GM18520 (cell line): Measurements from ENCODE around the gene LMTK2.

ENCODE experiments used
- ATAC-seq: cut with Tn5 transposase; IDR thresholded peaks from one replicate; pipeline ENCODE4 v1.9.1; 2021; ENCODE audit not compliant: unreplicated experiment

Gene LMTK2

GRCh38 chr7:98232263-98232585 lies 125.6 kb downstream of the LMTK2 start:
- ATAC-seq, result no peak

GRCh38 chr7:98232799-98233198 lies 126.1 kb downstream of the LMTK2 start:
- ATAC-seq, result no peak

GRCh38 chr7:98233219-98234070 lies 126.8 kb downstream of the LMTK2 start:
- no peak for ATAC-seq

- no peak for ATAC-seq
These were observed 127.9 kb downstream of the LMTK2 start for GRCh38 chr7:98234429-98235147.

DNA sequence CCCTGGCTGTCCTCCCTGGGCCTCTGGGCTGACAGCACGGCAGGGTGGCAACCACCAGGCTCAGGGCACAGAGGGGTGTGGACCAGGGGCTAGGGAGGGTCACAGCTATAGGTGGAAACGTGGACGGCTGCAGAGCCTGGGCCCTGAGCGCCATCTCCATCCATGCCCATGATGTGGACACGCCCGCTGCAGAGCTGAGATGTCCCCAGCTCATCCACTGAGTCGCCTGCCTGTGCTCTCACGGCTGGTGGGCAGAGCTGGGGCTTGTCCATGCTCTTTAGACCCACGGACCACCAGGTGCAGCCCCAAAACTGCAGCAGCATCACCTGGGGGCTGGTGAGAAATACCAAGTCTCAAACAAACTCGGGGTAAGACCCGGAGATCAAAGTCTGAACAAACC lies 129.2 kb downstream of the LMTK2 start:
- no peak for ATAC-seq

DNA sequence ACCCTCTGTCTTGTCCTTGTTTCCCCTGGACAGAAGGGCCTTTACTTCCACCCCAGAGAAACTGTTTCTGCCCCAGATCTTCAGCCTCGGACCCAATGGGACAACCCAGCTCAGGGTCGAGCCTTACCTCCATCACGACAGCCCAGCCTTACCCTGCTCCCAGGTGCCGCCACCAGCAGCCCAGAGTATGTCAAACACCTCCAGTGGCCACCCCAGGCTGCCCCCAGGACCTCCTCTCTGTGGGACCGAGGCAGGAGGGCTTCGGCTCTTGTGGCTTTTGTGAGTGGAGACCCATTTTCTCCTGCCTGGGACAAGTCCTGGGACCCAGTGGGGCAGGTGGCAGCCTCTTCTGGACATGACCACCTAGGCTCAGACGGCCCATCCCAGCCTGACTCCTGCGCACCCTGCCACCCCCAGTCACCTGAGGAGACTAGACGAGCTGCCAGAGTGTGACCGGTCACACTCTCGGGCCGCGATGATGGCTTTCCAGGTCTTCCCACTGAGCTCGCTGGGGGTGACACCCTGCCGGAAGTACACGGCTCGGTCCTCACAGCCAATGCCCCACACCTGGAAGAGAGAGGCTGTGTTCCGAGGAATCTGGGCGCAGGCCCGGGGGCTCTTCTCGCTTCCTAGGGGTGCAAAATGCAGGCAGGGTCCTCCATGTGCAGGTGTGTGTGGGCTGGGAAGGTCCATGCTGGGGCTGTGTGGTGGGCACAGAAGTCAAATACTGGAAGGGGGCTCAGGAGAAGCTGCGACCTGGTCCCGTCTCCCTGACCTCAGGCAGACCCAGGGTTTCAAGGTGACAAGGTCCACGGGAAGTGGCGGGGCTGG lies 129.9 kb downstream of the LMTK2 start:
- ATAC-seq, result no peak

- no peak for ATAC-seq
These were observed 131.4 kb downstream of the LMTK2 start for GRCh38 chr7:98238076-98238475.

GRCh38 chr7:98238976-98239375 lies 132.3 kb downstream of the LMTK2 start:
- no peak for ATAC-seq

DNA sequence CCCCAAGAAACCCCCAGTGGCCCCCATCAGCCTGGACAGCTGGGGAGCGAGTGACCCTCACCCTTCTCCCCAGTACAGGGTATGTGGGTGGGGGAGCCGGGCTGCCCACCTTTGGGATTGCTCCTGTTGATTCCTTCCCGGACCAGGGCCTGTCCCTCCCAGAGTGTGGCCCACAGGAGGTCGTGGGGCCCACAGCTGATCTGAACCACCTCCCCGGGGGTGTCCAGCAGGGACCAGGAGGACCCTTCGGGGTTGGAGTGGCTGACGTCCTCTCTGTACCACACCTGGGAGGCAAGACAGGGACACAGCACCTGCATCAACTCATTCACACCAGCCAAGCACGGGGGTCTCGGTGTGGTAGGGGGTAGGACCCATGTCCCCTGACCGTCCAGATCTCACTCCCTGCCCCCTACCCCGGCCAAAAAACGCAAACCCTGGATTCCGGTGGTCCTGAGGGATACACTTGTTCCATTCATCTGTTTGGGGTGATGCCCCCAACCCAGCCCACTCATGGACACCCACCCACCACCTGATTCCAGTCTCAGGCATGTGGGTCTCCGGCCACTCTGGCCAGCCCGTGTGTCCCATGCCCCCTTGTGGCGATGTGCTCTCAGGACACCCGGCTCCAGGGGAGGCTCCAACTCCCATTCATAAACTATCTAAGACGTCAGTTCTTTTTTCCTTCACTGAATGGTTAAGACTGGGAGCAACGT lies 134.5 kb downstream of the LMTK2 start:
- no peak for ATAC-seq

DNA sequence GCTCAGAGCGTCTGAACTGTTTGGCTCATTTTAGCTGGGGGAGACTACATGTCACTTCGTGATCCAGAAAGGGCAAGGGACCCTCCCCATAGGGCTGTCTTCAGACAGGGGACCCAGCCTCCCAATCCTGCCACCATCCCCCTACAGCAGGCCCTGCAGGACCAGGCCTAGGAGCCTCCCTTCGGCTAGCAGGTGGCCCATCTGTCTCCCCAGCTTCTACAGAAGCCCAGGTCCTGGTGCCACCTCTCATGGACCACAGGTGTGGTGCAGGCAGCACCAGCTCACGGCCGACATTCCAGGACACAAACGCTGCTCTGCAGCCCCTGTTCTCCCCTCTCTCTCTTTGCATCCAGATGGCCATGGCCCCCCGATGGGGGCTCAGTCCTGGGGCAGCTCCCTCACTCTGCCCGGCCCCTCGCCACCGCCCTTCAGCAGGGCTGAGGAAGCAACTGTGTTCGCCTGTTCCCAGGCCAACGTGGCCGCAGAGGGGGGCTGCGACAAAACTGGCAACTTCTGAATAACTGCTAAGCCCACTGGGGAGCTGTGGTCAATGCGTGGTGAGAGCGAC lies 135.1 kb downstream of the LMTK2 start:
- ATAC-seq, result no peak

DNA sequence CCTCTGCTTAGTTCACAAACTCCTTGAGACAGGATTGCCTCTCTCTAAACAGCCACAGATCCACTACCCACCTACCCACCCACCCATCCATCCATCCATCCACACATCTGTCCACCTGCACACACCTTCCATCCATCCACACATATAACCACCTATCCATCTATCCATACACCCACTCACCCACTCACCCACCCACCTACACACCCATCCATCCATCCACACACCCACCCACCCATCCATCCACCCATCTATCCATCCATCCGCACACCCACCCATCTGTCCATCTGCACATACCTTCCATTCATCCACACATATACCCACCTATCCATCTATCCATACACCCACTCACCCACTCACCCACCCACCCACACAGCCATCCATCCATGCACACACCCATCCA lies 135.7 kb downstream of the LMTK2 start:
- no peak for ATAC-seq

DNA sequence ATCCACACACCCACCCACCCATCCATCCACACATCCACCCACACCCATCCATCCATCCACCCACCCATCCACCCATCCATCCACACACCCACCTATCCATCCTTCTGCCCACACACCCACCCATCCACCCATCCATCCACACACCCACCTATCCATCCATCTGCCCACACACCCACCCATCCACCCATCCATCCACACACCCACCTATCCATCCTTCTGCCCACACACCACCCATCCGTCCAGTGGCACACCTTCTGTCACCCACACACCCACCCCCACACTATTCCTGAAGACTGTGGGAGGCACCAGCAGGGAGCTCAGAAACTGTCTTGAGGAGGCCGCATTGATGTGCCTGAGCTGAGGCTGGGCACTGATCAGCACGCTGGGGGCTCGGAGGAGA lies 136.3 kb downstream of the LMTK2 start:
- ATAC-seq, result no peak

GRCh38 chr7:98244871-98245270 lies 138.2 kb downstream of the LMTK2 start:
- ATAC-seq, result no peak

- no peak for ATAC-seq
These were observed 141.5 kb downstream of the LMTK2 start for GRCh38 chr7:98248156-98248555.

DNA sequence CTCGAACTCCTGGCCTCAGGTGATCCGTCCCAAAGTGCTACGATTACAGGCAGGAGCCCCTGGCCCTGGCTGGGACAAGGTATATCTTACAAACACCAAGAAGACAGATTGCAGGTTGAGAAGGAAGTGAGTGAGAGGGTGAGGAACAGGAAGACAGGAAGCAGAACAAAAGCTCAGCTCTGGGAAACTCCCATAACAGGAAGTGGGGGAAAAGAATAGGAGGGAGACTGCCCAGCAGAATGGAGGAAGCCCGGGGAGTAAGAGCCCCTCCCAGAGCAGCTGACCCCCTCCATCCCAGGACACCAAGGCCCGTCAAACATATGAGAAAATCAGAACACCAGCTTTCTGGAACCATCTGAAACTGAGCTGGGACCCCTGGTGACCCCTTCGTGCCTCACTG lies 142.4 kb downstream of the LMTK2 start:
- ATAC-seq, result no peak

GRCh38 chr7:98250789-98251188 lies 144.1 kb downstream of the LMTK2 start:
- no peak for ATAC-seq

DNA sequence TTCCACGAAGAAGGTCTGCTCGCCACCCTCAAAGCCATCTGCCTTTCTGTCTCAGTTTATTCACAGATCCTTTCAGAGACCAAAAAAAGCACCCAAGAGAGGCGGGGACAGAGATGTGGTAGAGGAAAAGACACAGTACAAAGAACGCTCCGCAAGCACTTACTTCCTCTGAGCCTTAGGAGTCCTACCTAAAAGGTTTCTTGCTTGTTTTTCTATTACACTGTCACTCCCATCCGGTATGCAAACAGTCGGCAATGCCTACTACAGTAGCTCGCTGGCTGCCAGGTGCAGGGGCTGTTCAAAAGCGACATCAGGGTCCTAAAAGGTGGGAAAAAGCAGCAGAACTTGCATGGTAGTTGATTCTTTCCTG lies 144.6 kb downstream of the LMTK2 start:
- no peak for ATAC-seq

DNA sequence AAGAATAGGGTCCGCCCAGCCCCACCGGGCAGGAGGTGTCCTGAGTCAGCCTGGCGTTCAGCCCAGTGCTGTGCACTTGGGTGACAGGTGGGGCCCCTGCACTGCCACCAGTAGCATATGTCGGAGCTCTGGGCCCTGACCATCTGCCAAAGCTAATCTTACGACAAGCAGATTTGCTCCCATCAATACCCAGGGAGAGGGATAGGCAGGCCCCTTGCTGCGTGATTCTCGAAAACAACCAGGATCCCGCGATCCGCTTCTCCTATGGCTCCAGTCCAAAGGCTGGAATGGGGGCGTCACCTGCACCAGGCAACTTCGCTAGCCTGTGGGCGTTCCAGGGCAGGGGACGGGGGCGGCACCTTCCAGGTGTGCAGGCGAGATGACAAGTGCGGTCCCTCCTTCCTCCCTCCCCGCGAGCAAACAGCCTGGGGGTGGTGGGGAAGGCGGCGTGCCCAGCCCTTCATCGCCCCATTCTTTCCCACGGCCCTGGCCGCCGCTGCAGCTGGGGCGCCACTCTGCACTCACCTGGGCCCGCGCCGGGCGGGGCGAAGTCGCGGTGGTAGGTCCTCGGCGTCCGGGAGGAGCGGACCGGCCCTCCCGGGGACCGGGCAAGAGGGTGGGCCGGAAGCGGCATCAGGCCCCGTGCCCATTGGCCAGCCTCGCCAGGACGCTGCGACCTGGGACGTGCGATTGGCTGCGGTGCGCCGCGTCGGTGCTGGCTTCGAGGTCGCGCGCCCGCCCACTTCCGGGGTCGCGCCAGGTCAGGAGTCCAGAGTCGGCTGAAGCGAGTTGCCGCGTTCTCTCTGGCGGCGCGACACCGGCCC lies 145.2 kb downstream of the LMTK2 start, which contains the start of gene TECPR1:
TECPR1 (minus strand) TSS at position 632 of the 824 bp plus-strand sequence. CDS start 6,086 bp downstream, outside the sequence.
- ATAC-seq, result peak; percentile 99

- no peak for ATAC-seq
These were observed 145.9 kb downstream of the LMTK2 start for GRCh38 chr7:98252425-98253054.
